ENCODE results near the gene LRPAP1.

Gene LRPAP1

GRCh38 chr4:3479358-3480101 is 52.7 kb downstream of the LRPAP1 start:
- Histone ChIP-seq H3K27ac (ENCODE audit: low read depth, low read length) (no peak overlapping the region), H3K4me1 (ENCODE audit: insufficient read depth, low read length) (peaks cover 12% of the 10 kb centered on the region), H3K9ac (ENCODE audit: low read depth, low read length) (no peak overlapping the region), H3K9me3 (ENCODE audit: insufficient read depth, low read depth, low read length) (no peaks in the 10 kb centered on the region), H3K36me3 (ENCODE audit: insufficient read depth, low read length) (no peaks in the 10 kb centered on the region), H3K4me3 (ENCODE audit: low read length) (no peak overlapping the region), H3K27me3 (ENCODE audit: insufficient read depth, low read length) (peaks cover 58% of the 10 kb centered on the region)
- 93% methylated on average over 25 of the region's 25 CpGs for WGBS

- no peak overlapping the region for H3K9ac ChIP-seq (ENCODE audit: low read depth, low read length)
- H3K36me3 ChIP-seq (ENCODE audit: insufficient read depth, low read length), result no peaks in the 10 kb centered on the region
- 94% methylated on average over 35 of the region's 35 CpGs for WGBS
- H3K9me3 ChIP-seq (ENCODE audit: insufficient read depth, low read depth, low read length), result no peaks in the 10 kb centered on the region
- H3K4me1 ChIP-seq (ENCODE audit: insufficient read depth, low read length), result peaks cover 12% of the 10 kb centered on the region
- H3K4me3 ChIP-seq (ENCODE audit: low read length), result no peak overlapping the region
- peaks cover 54% of the 10 kb centered on the region for H3K27me3 ChIP-seq (ENCODE audit: insufficient read depth, low read length)
- no peak overlapping the region for H3K27ac ChIP-seq (ENCODE audit: low read depth, low read length)
Observed at GRCh38 chr4:3478446-3479357, 53.5 kb downstream of the LRPAP1 start.

- peaks cover 50% of the 10 kb centered on the region for H3K27me3 ChIP-seq (ENCODE audit: insufficient read depth, low read length)
- WGBS, result 81% methylated on average over 23 of the region's 23 CpGs
- H3K9ac ChIP-seq (ENCODE audit: low read depth, low read length), result no peak overlapping the region
Observed at GRCh38 chr4:3477750-3478430, 54.3 kb downstream of the LRPAP1 start.

GRCh38 chr4:3476936-3477749 is 55.1 kb downstream of the LRPAP1 start:
- Histone ChIP-seq H3K9ac (ENCODE audit: low read depth, low read length) (no peak overlapping the region), H3K27me3 (ENCODE audit: insufficient read depth, low read length) (peaks cover 43% of the 10 kb centered on the region), H3K27ac (ENCODE audit: low read depth, low read length) (no peak overlapping the region), H3K4me3 (ENCODE audit: low read length) (no peak overlapping the region), H3K36me3 (ENCODE audit: insufficient read depth, low read length) (no peaks in the 10 kb centered on the region), H3K4me1 (ENCODE audit: insufficient read depth, low read length) (peaks cover 12% of the 10 kb centered on the region), H3K9me3 (ENCODE audit: insufficient read depth, low read depth, low read length) (no peaks in the 10 kb centered on the region)
- WGBS, result 92% methylated on average over 27 of the region's 27 CpGs

More at GRCh38 chr4:3477750-3478430, 54.3 kb downstream of the LRPAP1 start:
- Histone ChIP-seq H3K9me3 (ENCODE audit: insufficient read depth, low read depth, low read length) (no peaks in the 10 kb centered on the region), H3K27ac (ENCODE audit: low read depth, low read length) (no peak overlapping the region), H3K4me1 (ENCODE audit: insufficient read depth, low read length) (peaks cover 12% of the 10 kb centered on the region), H3K4me3 (ENCODE audit: low read length) (no peak overlapping the region), H3K36me3 (ENCODE audit: insufficient read depth, low read length) (no peaks in the 10 kb centered on the region)

- H3K27me3 ChIP-seq (ENCODE audit: insufficient read depth, low read length), result peaks cover 43% of the 10 kb centered on the region
- no peaks in the 10 kb centered on the region for H3K36me3 ChIP-seq (ENCODE audit: insufficient read depth, low read length)
- 94% methylated on average over 22 of the region's 22 CpGs for WGBS
- no peak overlapping the region for H3K4me3 ChIP-seq (ENCODE audit: low read length)
- H3K9me3 ChIP-seq (ENCODE audit: insufficient read depth, low read depth, low read length), result no peaks in the 10 kb centered on the region
- peaks cover 5% of the 10 kb centered on the region for H3K4me1 ChIP-seq (ENCODE audit: insufficient read depth, low read length)
- H3K27ac ChIP-seq (ENCODE audit: low read depth, low read length), result no peak overlapping the region
- no peak overlapping the region for H3K9ac ChIP-seq (ENCODE audit: low read depth, low read length)
Observed at GRCh38 chr4:3476341-3476747, 55.9 kb downstream of the LRPAP1 start.

GRCh38 chr4:3475713-3476260 is 56.4 kb downstream of the LRPAP1 start:
- no peaks in the 10 kb centered on the region for H3K36me3 ChIP-seq (ENCODE audit: insufficient read depth, low read length)
- H3K27me3 ChIP-seq (ENCODE audit: insufficient read depth, low read length), result peaks cover 43% of the 10 kb centered on the region
- H3K4me3 ChIP-seq (ENCODE audit: low read length), result no peak overlapping the region
- H3K9me3 ChIP-seq (ENCODE audit: insufficient read depth, low read depth, low read length), result no peaks in the 10 kb centered on the region
- H3K27ac ChIP-seq (ENCODE audit: low read depth, low read length), result no peak overlapping the region
- WGBS, result 93% methylated on average over 20 of the region's 22 CpGs
- no peak overlapping the region for H3K9ac ChIP-seq (ENCODE audit: low read depth, low read length)
- peaks cover 2% of the 10 kb centered on the region for H3K4me1 ChIP-seq (ENCODE audit: insufficient read depth, low read length)

GRCh38 chr4:3475041-3475712 is 57.0 kb downstream of the LRPAP1 start:
- no peak overlapping the region for H3K27ac ChIP-seq (ENCODE audit: low read depth, low read length)
- H3K4me1 ChIP-seq (ENCODE audit: insufficient read depth, low read length), result no peaks in the 10 kb centered on the region; the same call in none of the 2 replicates
- H3K9ac ChIP-seq (ENCODE audit: low read depth, low read length), result no peak overlapping the region
- no peaks in the 10 kb centered on the region for H3K9me3 ChIP-seq (ENCODE audit: insufficient read depth, low read depth, low read length)
- H3K36me3 ChIP-seq (ENCODE audit: insufficient read depth, low read length), result no peaks in the 10 kb centered on the region
- H3K27me3 ChIP-seq (ENCODE audit: insufficient read depth, low read length), result peaks cover 43% of the 10 kb centered on the region
- no peak overlapping the region for H3K4me3 ChIP-seq (ENCODE audit: low read length)
- WGBS, result 92% methylated on average over 15 of the region's 15 CpGs

GRCh38 chr4:3473996-3474765 is 58.0 kb downstream of the LRPAP1 start:
- H3K27ac ChIP-seq (ENCODE audit: low read depth, low read length), result no peak overlapping the region
- WGBS, result 94% methylated on average over 12 of the region's 13 CpGs
- peaks cover 41% of the 10 kb centered on the region for H3K27me3 ChIP-seq (ENCODE audit: insufficient read depth, low read length)

GRCh38 chr4:3473181-3473950 is 58.9 kb downstream of the LRPAP1 start:
- H3K27me3 ChIP-seq (ENCODE audit: insufficient read depth, low read length), result peaks cover 35% of the 10 kb centered on the region
- no peak overlapping the region for H3K27ac ChIP-seq (ENCODE audit: low read depth, low read length)

More at GRCh38 chr4:3473996-3474765, 58.0 kb downstream of the LRPAP1 start:
- H3K9ac ChIP-seq (ENCODE audit: low read depth, low read length), result no peak overlapping the region
- no peaks in the 10 kb centered on the region for H3K36me3 ChIP-seq (ENCODE audit: insufficient read depth, low read length)
- no peak overlapping the region for H3K4me3 ChIP-seq (ENCODE audit: low read length)
- H3K9me3 ChIP-seq (ENCODE audit: insufficient read depth, low read depth, low read length), result no peaks in the 10 kb centered on the region
- H3K4me1 ChIP-seq (ENCODE audit: insufficient read depth, low read length), result no peaks in the 10 kb centered on the region; the same call in none of the 2 replicates

More at GRCh38 chr4:3473181-3473950, 58.9 kb downstream of the LRPAP1 start:
- Histone ChIP-seq H3K4me3 (ENCODE audit: low read length) (no peak overlapping the region), H3K9ac (ENCODE audit: low read depth, low read length) (no peak overlapping the region), H3K9me3 (ENCODE audit: insufficient read depth, low read depth, low read length) (no peaks in the 10 kb centered on the region), H3K4me1 (ENCODE audit: insufficient read depth, low read length) (no peaks in the 10 kb centered on the region; the same call in none of the 2 replicates), H3K36me3 (ENCODE audit: insufficient read depth, low read length) (no peaks in the 10 kb centered on the region)
- WGBS, result 89% methylated on average over 41 of the region's 41 CpGs
